GM20000 (cell line): ENCODE measurements around the gene CDC7.

Source experiments
- DNase-seq: peaks from one replicate; pipeline ENCODE4 v3.0.0; 2012; ENCODE audit warnings: low spot score
- CTCF ChIP-seq: IDR thresholded peaks from 2 replicates; pipeline ENCODE4 v1.5.1; 2012; ENCODE audit warnings: mild to moderate bottlenecking, control low read depth; ENCODE audit errors: extremely low read depth, missing control alignments

CDC7 gene

GRCh38 chr1:91556556-91556955 is 55.9 kb downstream of the CDC7 start:
- no peak for TF ChIP-seq CTCF
- no peak for DNase-seq

GRCh38 chr1:91557039-91557690 is 56.5 kb downstream of the CDC7 start:
- no peak for TF ChIP-seq CTCF
- no peak for DNase-seq

GRCh38 chr1:91557826-91558225 is 57.2 kb downstream of the CDC7 start:
- no peak for TF ChIP-seq CTCF
- DNase-seq: no peak

- no peak for TF ChIP-seq CTCF
- no peak for DNase-seq
These were observed 58.5 kb downstream of the CDC7 start for GRCh38 chr1:91559046-91559750.

- DNase-seq: no peak
- no peak for TF ChIP-seq CTCF
These were observed 59.4 kb downstream of the CDC7 start for GRCh38 chr1:91559838-91560565.

GRCh38 chr1:91564888-91565701 is 64.4 kb downstream of the CDC7 start:
- no peak for DNase-seq

More at GRCh38 chr1:91564888-91565701, 64.4 kb downstream of the CDC7 start:
- no peak for TF ChIP-seq CTCF
